GM18517 (cell line): Measurements from ENCODE around the gene ARMC6.
"Not testable (repeated sequence)": the region's sequence is repeated elsewhere in the genome, so short reads cannot be mapped to it uniquely, and the experiment has no call there.

ENCODE experiments used
- ATAC-seq: cut with Tn5 transposase; IDR thresholded peaks from one replicate; pipeline ENCODE4 v1.9.1; 2021; ENCODE audit warnings: mild to moderate bottlenecking, moderate library complexity; ENCODE audit not compliant: unreplicated experiment

ARMC6 gene

DNA sequence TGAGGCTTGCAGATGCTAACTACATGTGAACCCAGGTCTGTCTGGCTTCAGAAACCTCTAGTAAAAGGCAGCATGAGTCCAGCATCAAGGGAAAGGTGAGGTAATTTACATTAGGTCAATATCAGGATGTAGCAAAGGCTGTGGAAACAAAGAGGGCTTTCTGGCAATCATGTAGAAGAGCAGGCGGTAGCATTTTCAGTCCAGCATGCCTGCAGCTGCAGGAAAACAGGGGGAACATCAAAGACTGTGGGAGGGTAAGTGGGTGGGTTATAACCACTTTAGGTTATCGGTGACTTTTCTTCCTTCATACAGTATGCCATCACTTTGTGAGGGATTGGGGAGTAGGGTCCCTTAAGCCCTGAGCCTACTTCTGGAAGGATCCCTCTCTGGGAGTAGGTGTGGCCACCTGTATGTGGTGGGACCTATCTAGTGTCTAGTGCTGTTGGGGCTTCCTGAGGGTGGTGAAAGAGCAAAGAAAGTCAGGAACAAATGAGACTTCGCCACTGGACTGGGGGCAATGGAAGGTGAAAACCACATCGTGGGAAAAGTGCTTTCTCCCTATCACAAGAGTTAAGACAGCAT lies 10.9 kb upstream of the ARMC6 start:
- ATAC-seq: no peak

DNA sequence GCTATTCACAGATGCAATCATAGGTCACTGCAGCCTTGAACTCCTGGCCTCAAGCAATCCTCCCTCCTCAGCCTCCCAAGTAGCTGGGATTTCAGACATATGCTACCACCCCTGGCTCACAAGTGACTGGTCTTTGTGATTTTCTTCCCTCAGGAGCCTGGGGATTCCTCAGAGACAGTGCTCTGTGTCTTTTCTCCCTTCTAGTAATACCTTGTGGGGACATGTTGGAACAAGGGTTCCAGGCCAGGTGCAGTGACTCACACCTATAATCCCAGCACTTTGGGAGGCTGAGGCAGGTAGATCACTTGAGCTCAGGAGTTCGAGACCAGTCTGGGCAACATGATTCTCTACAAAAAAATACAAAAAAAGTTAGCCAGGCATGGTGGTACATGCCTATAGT lies 10.0 kb upstream of the ARMC6 start:
- not testable (repeated sequence) for ATAC-seq

DNA sequence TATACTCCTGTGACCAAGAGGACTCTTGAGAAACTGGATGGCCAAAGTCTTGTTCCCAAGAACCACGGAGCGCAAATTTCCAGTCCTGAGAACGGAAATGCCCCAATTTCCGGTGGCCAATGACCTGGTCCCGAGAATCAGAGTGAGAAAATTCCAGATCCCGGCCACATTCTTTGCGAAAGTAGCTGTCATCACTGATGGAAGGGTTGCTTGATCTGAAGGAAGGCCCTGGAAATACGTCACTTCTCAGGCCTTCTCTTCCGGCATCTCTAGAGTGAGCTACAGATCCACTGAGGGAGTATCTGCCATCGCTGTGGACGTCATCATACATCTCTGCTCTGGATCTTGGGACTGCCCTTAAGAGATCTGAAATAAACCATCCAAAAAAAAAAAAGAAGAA lies 7.5 kb upstream of the ARMC6 start:
- ATAC-seq: no peak

DNA sequence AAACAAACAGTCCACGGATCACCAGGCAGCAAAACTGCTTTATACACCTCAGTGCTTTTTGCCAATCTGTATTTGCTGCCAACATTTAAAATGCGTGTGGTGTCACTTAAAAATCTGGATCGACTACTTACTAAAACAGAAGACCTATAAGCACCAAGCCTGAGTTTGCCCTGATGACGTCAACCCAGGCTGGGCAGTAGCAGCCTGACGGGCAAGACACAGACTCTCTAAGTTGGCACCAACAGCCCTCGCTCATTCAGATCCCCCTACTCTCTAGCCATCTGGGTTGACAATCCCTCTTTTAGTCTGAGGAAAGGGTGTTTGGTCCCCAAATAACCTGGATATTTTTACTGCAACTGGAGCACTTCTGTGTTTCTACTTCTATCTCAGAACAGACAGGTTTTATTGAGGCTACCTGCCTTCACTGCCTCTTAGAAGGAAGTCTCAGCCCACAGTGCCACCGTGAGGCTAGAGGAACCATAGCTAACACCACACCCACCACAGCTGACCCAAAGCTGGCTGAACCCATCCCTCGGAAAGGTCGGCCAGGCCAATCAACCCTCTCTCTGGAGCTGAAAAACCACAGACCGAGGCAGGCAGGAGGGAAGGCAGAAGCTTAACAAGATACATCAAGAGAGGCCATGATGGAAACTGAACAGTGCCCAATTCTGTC lies 7.0 kb upstream of the ARMC6 start:
- no peak for ATAC-seq

DNA sequence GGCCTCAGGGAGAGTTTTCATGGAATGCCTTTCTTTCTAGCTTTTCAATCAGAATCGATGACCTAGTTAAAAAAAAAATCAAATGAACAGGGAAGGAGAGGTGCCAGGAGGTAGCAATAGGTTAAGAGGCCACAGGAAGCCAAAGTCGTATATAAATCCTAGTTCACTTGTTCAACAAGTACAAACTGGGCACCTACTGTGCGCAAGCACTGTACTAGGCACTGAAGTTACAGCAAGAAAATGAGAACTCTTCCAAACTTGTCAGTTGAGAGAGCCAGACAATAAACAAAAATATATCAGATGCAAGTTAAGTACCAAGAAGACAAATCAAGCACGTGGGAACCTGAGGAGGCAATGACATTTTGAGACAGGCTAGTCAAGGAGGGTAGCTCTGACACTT lies 6.2 kb upstream of the ARMC6 start:
- ATAC-seq: no peak

DNA sequence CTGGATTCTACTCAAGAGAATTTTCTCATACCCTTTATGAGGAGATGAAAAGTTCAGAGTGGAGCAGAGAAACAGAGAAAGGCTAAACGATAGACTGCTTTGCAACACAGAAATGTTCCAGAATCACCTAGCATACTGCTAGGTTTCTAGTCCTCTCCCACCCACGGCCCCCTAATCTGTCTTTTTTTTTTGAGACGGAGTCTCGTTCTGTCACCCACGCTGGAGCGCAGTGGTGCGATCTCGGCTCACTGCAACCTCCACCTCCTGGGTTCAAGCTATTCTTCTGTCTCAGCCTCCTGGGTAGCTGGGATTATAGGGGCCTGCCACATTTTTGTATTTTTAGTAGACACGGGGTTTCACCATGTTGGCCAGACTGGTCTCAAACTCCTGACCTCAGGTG lies 4.9 kb upstream of the ARMC6 start:
- ATAC-seq: no peak

DNA sequence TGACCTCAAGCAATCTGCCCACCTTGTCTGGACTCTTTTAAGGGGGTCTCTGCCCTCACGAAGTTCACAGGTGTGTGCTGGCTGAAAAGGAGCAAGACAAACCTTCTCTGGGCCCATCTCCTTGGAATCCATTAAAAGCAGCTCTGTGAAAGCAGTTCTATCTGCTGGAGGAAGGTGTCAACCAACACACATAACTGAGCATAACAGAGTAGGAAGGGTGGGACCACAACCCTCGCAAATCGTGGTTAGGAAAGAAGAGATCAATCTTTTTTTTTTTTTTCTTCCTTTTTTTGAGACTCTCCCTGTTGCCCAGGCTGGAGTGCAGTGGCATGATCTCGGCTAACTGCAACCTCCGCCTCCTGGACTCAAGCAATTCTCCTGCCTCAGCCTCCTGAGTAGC lies 1.5 kb upstream of the ARMC6 start:
- ATAC-seq: no peak

DNA sequence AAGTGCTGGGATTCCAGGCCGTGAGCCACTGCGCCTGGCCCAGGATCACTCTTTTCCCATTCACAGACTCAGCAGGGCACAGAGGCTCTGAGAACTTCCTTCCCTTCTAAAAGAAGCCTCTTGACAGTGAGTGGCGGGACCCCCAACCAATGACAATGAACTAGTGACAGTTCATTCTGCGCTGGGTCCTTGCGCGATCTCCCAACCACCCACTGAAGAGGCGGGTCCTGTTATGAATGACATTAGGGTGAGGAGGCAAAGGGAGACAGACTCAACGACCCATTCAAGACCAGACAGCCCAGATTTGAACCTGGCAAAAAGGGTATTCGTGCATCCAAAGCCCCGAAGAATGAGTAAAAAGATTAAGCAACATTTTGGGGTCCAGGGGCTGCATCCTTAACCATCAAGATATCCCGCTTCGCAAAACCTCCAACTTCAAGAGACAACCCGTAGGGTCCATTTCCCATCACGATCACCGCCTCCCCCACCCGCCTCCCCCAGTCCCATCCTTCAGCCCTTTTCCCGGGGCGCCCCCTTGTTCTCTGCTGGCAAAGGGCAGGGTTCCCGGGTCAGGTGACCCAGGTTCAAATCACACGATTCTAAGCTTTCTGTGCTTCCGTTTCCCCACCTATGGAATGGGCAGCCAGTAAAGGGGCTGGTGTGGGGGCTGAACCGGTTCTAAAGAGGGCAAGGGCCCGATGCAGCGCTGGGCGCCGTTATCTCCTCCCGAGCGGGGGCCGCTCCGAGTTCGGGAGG lies 805 bp upstream of the ARMC6 start:
- no peak for ATAC-seq

DNA sequence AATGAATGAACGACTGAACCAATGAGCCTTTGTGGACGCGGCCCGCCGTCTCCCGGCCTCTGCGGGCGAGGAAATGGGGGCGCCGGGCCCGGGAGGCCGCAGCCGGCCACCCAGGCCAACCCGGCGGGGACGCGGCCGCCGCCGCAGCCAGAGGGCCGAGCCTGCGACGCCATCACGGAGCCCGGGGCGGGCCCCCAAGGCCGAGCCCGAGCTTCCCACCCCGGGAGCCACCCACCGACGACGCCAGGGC lies 302 bp upstream of the ARMC6 start:
- ATAC-seq: peak; percentile 17

DNA sequence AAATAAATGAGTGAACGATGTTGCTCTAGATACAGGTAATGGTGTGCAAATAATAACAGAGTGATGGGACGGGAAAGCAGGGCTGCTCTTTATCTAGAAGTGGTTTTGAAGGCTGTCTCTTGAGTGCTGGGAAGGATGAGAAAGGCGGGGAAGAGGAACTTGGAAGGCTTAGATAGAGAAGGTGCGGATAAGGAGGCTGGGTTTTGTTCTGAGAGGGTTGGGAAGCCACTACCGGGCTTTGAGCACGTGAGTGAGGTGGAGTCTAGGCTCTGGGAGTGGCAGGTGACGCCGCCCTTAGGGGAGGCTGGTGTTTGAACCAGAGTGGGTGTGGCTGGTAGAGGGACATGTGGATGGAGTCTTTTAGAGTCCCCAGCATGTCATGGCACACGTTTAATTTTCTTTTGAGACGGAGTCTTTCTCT lies 811 bp downstream of the ARMC6 start:
- peak; percentile 37 for ATAC-seq

DNA sequence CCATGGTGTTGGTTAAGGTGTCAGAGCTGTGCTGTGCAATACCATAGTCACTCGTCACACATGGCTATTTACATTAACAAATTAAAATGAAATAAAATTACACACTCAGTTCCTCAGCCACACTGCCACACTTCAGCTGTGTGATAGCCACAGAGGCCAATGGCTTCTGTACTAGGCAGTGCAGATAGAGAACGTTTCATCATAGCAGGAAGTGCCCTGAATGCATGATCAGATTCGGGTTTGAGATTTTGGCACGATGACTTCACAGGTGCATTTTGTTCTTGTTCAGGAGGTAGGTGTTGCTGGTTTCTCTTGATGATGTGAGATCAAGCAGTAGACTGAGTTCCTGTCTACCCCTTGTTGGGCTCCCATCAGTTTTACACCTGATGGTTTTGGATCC lies 6.5 kb downstream of the ARMC6 start:
- ATAC-seq: no peak

DNA sequence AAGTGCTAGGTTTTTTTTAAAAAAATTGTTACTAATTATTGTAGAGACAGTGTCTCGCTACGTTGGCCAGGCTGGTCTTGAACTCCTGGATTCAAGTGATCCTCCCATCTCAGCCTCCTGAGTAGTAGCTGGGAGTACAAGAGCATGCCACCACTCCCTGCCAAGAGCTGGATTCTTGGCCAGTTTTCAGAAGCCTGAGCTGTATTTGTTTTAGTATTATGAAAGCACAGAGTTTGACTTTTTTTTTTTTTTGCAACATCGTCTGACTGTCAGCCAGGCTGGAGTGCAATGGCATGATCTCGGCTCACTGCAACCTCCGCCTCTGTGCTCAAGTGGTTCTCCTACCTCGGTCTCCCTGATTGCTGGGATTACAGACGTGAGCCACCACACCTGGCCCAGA lies 7.0 kb downstream of the ARMC6 start:
- ATAC-seq: no peak

DNA sequence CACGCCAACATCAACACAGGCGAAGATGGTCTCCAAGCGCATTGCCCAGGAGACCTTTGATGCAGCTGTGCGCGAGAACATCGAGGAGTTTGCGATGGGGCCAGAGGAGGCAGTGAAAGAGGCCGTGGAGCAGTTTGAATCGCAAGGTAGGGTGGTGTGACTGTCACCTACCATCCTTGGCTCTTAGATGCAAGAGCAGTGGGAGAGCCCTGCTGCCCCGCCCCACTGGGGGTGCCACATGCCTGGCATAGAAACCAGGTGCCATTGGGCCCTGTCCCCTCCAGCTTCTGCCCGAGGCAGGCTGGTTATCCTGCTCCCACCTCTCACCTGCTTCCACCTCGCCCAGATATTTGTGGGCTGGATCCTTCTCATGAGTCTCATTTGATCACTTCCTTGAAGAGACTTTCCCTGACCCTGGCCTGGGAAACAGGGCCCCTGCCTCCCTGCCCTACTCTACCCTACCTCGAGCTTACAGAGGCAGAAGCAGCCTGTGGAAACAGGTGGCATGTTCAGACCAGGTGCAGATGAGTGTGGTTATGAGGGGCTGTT lies 9.4 kb downstream of the ARMC6 start:
- no peak for ATAC-seq

DNA sequence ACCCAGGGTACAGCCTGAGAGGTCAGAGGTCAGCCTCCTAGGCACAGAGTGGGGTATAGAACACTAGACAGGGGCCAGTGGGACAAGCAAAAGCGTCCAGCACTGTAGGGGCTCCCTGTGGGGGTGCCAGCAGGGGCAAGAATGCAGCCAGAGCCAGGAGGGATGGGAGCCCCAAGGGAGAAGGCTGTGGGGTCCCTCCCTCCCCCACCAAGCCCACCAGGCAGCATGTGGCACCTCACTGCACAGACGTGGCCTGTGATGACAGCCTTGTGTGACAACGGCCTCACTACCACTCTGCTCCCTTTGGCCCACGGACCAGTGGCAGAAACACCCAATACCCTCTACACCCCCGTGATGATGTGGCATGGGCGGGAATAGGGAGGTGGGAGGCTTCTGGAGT lies 10.1 kb downstream of the ARMC6 start:
- ATAC-seq: no peak

DNA sequence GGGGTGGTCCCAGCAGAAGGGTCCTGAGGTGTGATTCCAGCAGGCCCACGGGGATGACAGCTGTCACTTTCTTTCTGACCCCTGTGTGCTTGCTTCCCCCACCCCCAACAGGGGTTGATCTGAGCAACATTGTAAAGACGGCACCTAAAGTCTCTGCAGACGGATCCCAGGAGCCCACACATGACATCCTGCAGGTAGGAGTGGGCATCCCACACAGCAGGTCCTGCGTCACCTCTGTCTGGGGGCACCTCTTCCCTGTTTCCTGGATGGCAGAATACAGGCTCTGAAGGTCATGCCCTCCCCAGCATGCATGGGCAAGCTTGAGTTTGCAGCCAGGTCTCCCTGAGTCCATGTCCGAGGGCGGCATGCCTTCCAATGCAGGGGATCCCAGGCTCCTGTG lies 10.5 kb downstream of the ARMC6 start:
- no peak for ATAC-seq

DNA sequence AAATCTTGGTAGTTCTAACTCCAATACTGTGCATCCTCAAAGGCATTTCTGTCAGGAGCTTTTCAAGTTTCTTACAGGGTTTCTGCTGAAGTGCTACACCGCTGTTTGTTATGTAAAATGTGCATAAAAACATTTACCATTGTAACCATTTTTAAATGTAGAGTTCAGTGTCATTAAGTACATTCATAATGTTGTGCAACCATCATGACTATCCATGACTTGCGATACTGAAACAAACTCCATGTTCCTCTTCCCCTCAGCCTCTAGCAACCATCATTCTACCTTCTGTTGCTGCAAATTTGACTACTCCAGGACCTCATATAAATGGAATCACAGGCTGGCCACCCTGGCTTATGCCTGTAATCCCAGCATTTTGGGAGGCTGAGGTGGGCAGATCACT lies 16.0 kb downstream of the ARMC6 start:
- no peak for ATAC-seq

DNA sequence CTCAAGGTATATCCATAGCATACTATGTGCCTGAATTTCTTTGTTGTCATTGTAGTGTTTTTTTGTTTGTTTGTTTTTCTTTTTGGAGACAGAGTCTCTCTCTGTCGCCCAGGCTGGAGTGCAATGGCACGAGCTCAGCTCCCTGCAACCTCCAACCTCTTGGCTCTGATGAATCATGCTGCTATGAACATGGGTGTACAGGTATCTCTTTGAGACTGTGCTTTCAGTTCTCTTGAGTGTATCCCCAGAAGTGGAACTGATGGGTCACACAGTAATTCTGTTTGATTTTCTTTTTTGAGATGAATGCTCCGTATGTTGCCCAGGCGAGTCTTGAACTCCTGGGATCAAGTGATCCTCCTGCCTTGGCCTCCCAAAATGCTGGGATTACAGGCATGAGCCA lies 16.7 kb downstream of the ARMC6 start:
- ATAC-seq: no peak

DNA sequence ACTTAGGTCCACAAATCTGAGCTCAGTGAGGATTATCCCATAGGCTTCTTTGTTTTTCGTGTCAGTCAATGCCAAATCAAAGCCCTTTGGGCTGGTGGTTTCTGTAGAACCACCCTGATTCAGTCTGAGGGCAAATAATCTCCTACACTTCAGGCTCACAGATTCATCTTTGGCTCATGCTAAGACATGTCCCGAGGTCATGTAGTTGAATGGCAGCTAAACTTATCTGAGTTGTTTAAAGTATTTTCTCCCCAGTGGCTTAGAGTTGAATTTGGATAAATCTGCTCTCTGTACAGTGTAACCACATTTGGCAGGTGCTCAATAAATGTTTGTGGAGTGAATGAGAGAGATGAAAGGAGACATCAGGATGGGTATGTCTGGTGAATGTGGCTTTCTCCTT lies 17.3 kb downstream of the ARMC6 start:
- ATAC-seq: no peak

DNA sequence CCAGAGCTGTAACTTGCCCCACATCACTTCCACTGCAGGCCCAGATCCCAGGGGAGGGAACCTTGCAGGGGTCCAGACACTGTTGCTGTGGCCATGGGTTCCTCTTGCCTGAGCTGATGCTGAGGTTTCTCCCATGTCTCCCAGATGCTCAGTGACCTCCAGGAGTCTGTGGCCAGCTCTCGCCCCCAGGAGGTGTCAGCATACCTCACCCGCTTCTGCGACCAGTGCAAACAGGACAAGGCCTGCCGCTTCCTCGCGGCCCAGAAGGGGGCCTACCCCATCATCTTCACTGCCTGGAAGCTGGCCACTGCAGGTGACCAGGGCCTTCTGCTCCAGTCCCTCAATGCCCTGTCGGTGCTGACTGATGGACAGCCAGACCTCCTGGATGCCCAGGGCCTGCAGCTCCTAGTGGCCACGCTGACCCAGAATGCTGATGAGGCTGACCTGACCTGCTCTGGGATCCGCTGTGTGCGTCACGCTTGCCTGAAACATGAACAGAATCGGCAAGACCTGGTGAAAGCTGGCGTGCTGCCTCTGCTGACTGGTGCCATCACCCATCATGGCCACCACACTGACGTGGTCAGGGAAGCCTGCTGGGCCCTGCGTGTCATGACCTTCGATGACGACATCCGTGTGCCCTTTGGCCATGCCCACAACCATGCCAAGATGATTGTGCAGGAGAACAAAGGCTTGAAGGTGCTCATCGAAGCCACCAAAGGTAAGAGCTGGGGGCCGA lies 18.2 kb downstream of the ARMC6 start:
- ATAC-seq: no peak

DNA sequence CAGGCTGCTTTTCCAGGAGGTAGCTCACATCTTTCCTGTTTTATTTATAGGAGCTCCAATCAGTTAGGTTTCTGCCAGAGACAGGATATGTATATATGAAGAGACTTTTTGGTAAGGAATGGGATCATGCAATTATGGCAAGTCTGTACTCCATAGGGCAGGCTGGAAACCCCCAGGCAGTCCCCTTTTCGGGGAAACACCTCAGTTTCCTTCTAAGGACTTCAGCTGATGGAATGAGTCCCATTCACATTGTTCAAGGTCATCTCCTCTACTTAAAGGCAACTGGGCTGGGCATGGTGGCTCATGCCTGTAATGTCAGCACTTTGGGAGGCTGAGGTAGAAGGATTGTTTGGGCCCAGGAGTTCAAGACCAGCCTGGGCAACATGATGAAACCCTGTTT lies 19.5 kb downstream of the ARMC6 start:
- no peak for ATAC-seq

DNA sequence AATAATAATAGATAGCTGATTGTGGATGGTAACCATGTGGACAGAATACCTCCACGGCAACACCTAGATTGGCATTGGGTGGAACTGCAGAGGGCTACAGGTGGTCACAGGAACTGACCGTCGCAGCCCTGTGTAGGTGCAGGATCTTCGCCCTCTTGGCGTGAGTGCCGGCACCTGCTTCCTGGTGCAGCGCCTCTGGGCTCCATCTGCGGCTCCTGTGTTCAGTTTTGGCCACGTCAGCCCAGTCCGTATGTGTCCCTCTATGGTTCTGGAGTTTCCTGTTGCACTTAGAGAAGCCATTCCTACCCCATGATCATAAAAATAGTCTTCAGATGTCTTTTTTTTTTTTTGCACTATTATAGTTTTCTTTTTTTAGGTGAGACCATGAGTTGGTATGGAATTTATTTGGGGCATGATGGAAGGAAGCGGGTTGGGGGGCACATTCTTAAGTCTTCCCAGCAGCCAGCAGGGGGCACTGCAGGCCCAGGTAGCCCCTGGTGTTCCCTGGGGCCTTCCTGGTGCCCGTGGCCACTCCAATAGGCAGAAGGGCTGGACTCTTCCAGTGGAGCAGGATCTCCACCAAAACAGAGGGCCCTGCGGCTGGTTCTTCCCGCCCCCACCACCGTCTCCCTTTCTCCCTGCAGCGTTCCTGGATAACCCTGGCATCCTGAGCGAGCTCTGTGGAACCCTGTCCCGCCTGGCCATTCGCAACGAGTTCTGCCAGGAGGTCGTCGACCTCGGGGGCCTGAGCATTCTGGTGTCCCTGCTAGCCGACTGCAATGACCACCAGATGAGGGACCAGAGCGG lies 20.3 kb downstream of the ARMC6 start:
- no peak for ATAC-seq
